LNCaP clone FGC (cell line): Measurements from ENCODE around the gene HSPA1B.

Experiments used
- DNase-seq: peaks from one replicate; pipeline ENCODE4 v3.0.0-alpha.2; 2011; ENCODE audit warnings: low read depth
- H3K4me3 ChIP-seq: 2 replicates; pipeline ENCODE4 v1.5.1; 2011; ENCODE audit warnings: mild to moderate bottlenecking, low read depth, low read length, control low read depth
- CTCF ChIP-seq: IDR thresholded peaks from 2 replicates; pipeline ENCODE4 v1.5.1; 2012; ENCODE audit warnings: mild to moderate bottlenecking; ENCODE audit not compliant: control insufficient read depth, insufficient read depth; ENCODE audit errors: extremely low read depth

The HSPA1B gene

DNA sequence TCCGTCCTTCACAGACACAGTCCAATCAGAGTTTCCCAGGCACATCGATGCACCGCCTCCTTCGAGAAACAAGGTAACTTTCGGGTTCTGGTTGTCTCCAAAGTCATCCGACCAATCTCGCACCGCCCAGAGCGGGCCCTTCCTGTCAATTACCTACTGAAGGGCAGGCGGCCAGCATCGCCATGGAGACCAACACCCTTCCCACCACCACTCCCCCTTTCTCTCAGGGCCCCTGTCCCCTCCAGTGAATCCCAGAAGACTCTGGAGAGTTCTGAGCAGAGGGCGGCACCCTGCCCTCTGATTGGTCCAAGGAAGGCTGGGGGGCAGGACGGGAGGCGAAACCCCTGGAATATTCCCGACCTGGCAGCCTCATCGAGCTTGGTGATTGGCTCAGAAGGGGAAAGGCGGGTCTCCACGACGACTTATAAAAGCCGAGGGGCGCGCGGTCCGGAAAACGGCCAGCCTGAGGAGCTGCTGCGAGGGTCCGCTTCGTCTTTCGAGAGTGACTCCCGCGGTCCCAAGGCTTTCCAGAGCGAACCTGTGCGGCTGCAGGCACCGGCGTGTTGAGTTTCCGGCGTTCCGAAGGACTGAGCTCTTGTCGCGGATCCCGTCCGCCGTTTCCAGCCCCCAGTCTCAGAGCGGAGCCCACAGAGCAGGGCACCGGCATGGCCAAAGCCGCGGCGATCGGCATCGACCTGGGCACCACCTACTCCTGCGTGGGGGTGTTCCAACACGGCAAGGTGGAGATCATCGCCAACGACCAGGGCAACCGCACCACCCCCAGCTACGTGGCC, at the start of gene HSPA1B:
HSPA1B (plus strand) TSS at position 453 of the 794 bp plus-strand sequence; CDS start at position 666, 213 bp downstream.
- no peak for TF ChIP-seq CTCF
- peak; percentile 100 for DNase-seq
- H3K4me3 ChIP-seq, result peak within 1 kb of the TSS; percentile 78

DNA sequence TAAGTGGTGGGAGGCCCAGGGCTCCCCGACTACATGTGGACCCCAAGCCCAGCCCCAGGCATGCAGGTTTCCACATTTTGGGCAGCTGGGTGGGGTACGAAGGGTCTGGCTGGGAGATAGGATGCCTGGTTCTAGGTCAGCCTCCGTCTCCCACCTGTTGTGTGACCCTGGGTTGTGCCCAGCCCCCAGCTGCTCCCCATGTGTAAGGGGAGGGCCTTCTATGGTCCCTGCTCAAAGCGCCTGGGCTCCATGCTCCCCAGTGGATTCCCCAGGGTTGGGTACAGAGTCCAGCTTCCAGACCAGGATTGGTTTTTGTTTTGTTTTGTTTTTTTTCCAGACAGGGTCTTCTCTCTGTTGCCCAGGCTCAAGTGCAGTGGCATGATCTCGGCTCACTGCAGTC, 49.3 kb upstream of the HSPA1B start:
- no peak for TF ChIP-seq CTCF
- DNase-seq, result no peak
- no peak overlapping the region for H3K4me3 ChIP-seq

- no peak for DNase-seq
- TF ChIP-seq CTCF, result no peak
- H3K4me3 ChIP-seq, result no peak overlapping the region
Observed at GRCh38 chr6:31778999-31779885, 48.3 kb upstream of the HSPA1B start.

DNA sequence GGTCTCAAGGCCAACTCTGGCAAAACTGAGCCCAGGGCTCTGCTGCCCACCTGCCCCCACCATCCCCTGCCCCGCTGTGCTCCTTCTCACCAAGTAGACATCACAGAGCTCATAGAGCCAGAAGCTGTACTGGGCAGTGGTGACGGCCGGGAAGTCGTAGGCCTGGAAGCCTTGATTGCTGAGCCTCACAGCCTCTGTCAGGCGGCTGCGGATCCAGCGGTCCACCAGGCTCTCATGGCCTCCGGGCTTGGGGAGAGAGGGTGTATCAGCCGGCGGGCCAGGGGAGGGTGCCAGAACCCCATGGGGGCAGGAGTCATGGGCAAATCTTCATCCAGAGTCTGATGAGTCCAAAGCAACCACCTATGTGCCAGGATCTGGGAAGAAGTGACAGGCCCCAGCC, 47.6 kb upstream of the HSPA1B start:
- TF ChIP-seq CTCF, result no peak
- H3K4me3 ChIP-seq, result no peak overlapping the region
- DNase-seq, result no peak

- no peak for DNase-seq
- no peak for TF ChIP-seq CTCF
- H3K4me3 ChIP-seq, result no peak overlapping the region
Observed at GRCh38 chr6:31780507-31781243, 46.9 kb upstream of the HSPA1B start.

DNA sequence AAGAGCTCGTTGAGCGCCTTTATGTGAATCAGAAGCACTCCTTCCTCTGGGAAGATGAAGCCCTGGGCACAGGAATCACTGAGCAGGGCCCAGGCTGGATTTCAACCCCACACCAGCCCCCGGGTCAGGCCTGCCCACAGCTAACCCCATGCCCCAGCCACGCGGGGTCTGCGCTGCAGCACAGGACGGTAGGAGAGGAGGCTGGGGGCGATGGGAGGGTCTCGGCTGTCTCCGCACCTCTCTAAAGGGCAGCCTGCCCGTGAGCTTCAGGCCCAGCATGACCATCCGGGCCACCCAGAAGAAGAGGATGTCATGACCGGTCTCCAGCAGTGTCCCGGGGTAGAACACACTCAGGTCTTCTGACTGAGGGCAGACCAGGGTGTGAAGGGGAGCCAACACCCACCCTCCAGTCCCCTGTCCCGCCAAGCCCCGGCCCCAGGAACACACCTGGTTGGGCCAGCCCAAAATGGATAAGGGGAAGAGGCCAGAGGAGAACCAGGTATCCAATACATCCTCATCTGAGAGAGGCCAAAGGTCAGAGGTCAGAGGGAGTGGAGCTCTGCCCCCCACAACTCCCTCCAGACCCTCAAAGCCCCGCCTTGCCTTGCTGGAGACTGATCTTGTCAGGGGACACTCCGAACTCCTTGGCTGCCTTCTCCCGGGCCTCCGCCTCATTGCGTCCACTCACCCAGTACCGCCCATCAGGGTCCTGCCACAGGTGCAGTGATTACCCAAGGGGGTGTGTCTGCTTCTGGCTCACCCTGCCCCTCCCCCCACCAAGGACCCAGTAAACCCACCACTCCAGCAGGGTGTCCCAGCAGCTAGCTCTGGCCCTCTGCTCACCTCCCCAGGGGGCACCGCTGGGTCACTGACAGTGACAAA, 46.1 kb upstream of the HSPA1B start:
- no peak for DNase-seq
- no peak for TF ChIP-seq CTCF
- no peak overlapping the region for H3K4me3 ChIP-seq
